Breast epithelium (tissue), 3 donors: ENCODE measurements around the gene OBSCN.

Experiments used
- POLR2A ChIP-seq: fragments of 450-650 bp; IDR thresholded peaks from one replicate; pipeline ENCODE4 v1.6.1; 2016; ENCODE audit warnings: antibody characterized with exemption, mild to moderate bottlenecking, moderate library complexity
- TF ChIP-seq, protein P1 (sequence below), 3 donors: fragments of 450-650 bp; IDR thresholded peaks; one replicate each; pipeline ENCODE4 v1.5.1; 2016 to 2017; ENCODE audit warnings: antibody characterized with exemption in 3 of 3, mild to moderate bottlenecking in 3 of 3, moderate library complexity in 3 of 3

- no peak for TF ChIP-seq POLR2A
- TF ChIP-seq, protein P1, sequence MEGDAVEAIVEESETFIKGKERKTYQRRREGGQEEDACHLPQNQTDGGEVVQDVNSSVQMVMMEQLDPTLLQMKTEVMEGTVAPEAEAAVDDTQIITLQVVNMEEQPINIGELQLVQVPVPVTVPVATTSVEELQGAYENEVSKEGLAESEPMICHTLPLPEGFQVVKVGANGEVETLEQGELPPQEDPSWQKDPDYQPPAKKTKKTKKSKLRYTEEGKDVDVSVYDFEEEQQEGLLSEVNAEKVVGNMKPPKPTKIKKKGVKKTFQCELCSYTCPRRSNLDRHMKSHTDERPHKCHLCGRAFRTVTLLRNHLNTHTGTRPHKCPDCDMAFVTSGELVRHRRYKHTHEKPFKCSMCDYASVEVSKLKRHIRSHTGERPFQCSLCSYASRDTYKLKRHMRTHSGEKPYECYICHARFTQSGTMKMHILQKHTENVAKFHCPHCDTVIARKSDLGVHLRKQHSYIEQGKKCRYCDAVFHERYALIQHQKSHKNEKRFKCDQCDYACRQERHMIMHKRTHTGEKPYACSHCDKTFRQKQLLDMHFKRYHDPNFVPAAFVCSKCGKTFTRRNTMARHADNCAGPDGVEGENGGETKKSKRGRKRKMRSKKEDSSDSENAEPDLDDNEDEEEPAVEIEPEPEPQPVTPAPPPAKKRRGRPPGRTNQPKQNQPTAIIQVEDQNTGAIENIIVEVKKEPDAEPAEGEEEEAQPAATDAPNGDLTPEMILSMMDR (IDR thresholded peaks at IDR 0.05): no peak
Measured at GRCh38 chr1:228305721-228306152, 97.9 kb downstream of the OBSCN start.
